IPS DF 4.7 (cell line): ENCODE data around the gene RGS5.
A peak's percentile ranks its signal among the peaks of the same experiment; 100 is the strongest.

Experiments used
- DNase-seq: peaks from one replicate; pipeline ENCODE4 v3.0.0-alpha.2; 2013; ENCODE audit warnings: low spot score; ENCODE audit errors: extremely low read depth

Gene RGS5

DNA sequence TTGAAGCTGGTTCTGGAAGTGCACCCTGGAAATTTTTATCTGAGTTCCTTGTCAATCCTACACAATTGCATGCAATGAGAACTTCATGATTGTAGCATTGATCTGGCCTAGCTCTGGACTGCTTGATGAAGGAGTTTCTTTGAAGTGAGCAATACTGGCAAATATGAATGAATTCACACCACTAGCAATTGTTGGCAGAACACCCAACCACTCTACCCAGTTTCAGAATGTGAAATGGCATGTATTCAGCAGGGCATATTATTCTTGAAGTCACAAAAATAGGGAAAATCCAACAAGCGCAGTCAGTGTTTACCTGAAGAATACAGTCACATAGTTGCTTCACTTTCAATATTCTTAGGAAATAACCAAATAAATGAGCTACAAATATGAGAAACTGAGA is 57.3 kb downstream of the RGS5 start:
- DNase-seq, result no peak

DNA sequence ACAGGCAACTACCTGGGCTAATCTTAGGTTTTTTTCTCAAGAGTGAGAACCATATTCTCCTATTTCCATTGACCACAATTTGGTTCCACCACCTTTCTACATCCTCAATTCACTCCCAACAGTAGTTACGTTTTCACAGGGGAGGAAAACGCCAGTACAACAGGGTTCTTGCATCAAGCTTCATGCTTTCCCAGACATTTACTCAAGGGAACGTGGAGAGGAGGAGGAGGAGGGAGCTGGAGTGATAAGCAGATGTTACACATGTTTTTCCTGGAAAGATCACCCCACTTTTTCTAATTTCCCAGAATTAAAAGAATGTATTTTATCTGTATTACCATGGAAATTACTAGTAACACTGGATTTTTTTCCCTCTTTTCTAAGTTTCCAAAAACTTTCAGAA is 58.3 kb downstream of the RGS5 start:
- no peak for DNase-seq

DNA sequence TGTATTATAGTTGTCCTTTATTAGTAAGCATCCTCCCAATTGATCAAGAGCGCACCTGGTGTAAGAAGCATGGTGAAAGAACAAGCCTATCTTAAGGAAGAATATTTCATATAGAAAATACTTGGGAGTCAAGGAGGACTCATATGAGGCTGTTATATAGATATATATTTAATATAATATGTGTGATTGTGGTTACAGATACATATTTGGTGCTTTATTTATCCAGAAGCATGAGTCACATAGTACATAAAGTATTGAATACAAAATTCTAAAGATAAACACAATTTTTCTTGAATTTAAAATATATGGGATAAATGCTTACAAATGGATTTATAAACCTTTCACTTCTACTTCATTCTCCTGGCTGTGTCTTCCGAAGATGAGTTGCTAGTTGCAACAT is 60.6 kb downstream of the RGS5 start:
- DNase-seq, result no peak

DNA sequence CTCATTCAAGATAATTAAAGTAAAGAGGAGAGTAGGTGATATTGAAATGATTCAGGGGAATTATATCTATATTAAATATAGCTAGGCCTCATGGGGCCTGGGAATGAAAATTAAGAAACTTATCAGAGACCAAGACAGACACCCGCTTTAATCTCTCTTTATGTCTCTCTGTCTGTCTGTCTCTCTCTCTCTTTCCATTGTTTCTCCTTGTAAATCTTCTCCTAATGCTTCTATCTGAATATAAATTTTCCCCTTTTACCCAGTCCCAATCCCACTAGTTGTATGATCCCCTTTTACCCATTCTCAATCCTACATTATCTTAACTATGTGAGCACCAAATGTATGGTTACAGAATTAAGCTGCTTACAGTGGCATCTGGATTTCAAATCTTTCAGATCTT is 61.2 kb downstream of the RGS5 start:
- DNase-seq, result no peak

DNA sequence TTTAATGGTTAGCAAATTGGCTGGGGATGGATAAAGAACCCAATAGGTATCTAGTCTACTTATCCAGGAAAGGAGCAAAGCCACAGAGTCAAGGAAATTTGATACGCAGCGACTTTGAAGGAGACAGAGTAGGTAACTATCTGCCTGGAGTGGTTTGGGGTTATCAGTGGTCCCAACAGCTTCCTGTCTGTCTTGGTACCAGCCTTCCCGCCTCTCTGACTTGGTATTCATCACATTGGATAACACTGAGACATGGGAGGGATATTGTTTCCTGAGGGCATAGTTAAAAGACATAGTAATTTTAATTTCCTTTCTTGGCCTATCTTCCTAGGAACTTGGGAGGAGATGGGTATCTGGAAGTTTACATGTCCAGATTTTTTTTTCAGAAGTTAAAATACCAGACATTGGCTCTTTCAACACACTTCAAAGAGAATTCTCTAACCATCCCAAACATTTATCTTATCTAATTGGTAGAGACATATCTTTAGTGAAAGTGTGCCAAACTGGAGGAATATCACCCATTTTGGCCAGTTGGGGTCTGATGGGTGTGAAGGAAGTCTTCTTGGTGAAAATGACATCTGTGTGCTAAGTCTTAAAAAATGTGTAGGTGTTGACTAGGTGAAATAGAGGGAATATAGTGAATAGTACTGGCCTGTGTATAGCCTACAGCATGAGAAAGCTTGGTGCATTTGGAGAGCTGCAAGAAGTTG is 65.0 kb downstream of the RGS5 start:
- DNase-seq, result no peak

DNA sequence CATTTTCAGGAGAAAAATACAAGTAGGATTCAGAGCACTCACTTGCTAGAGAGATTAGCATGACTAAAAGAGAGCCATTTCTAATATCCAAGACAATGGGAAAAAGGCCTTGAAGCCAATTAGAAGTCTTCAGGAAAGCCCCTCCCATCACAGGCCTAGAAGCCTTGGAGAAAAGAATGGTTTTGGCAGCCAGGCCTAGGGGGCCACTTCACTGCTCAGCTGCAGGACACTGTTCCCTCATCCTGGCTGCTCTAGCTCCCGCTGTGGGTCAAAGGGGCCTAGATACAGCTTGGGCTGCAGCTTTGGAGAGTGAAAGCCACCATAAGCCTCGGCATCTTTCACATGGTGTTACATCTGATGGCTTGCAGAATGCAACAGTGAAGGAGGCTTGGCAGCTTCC is 70.7 kb downstream of the RGS5 start:
- peak; percentile 38 for DNase-seq

DNA sequence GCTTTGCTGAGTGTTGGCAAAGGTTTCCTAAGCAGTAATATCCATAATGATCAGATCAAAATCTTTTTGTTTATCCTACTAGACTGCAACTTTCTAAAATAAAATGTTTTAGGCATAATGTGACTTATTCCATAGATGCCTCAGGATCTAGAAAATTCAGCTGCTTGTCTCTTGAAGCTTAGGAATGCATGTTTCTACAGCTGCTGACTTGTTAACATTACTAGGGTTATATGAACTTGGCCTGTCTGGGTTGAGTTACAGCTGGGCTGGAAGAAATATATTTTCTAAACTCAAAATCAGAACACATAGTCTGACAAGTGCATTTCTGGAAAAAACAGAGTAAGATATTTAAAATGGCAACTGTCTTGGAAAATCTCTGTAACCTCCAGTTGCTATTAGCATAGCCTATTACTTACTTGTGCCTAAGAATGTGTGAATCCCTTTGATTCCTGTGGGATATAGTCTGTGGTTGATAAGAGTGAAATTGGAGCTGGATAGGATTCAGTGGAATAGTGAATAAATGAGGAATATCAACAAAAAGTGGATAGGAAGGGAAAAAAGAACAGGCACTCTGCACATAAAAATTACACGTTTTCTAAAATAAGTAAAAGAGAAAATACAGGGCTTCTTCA is 72.4 kb downstream of the RGS5 start:
- DNase-seq, result no peak

DNA sequence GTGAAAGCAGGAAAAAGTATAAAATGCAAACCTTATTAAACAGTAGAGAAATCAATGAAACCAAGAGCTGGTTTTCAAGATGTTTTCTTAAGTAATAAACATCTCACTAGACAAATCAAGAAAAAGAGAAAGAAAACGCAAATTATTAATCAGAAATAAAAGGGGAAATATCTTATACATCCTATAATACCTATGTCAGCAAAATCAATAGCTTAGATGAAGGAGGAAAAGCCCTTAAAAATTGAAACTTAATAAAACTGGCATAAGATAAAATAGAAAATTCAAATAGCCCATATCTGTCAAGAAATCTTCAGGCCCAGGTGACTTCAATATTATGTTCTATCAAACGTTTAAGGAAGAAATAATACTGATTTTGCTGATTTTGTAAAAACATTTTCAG is 74.4 kb downstream of the RGS5 start:
- DNase-seq, result no peak

DNA sequence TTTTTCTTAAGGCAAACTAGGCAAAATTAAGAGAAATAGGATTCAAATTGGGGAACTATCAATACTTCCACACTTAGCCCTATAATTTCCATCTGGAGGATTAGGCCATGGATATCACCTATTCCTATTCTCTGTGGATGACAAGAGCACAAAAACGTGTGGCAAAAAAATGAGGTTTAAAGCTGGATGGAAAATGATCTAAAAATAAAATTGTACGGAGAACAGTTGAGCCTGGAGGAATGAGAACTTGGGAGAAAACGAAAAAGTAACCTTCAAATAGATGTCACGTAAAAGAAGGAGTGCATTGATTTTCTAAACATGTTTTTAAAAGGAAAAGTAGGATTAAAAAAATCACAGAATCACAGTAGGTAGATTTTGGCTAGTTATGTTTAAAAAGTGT is 77.9 kb downstream of the RGS5 start:
- no peak for DNase-seq

DNA sequence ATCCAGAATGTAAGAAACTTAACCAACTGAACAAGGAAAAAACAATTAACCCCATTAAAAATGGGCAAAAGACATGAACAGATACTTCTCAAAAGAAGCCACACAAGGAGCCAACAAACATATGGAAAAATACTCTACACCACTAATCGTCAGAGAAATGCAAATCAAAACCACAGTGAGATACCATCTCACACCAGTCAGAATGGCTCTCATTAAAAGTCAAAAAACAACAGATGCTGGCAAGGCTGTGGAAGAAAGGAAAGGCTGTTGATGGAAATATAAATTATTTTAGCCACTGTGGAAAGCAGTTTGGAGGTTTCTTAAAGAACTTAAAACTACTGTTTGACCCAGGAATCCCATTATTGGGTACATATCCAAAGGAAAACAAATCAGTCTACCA is 82.3 kb downstream of the RGS5 start:
- DNase-seq, result no peak

DNA sequence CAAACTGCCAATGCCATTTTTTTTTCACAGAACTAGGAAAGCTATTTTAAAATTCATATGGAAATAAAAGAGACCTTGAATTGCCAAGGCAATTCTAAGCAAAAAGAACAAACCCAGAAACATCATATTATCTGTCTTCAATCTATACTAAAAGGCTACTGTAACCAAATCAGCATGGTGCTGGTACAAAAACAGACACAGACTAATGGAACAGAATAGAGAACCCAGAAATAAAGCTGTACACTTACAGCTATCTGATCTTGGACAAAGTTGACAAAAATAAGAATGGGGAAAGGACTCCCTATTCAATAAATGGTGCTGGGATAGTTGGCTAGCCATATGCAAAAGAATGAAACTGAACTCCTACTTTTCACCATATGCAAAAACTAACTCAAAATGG is 83.0 kb downstream of the RGS5 start:
- no peak for DNase-seq

DNA sequence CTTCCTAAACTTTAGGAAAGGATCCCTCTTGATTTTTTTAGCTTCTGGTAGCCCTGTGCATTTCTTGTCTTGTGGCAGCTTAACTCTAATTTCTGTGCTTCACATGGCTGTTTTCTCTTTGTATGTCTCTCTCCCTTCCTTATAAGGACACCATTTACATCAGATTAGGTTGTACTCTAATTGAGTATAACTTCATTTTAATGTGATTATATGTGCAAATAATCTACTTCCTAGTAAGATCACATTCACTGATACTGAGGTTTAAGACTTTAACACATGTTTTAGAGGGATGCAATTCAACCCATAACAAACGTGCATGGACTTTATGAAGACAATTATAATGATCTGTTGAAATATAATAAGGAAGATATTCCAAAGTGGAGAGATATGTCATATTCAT is 86.8 kb downstream of the RGS5 start:
- DNase-seq, result no peak

DNA sequence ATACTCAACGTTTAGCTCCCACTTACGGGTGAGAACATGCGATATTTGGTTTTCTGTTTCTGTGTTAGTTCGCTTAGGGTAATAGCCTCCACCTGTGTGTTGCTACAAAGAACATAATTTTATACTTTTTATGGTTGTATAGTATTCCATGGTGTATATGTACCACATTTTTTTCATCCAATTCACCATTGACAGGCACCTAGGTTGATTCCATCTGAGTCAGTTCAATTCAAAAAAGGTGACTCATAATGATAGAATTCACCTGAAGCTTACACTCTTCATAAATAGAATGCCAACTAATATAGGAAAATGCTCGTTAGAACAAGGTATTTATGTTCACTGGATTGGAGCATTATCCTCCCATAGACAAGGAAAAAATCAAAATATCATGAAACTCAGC is 95.1 kb downstream of the RGS5 start:
- DNase-seq, result no peak

DNA sequence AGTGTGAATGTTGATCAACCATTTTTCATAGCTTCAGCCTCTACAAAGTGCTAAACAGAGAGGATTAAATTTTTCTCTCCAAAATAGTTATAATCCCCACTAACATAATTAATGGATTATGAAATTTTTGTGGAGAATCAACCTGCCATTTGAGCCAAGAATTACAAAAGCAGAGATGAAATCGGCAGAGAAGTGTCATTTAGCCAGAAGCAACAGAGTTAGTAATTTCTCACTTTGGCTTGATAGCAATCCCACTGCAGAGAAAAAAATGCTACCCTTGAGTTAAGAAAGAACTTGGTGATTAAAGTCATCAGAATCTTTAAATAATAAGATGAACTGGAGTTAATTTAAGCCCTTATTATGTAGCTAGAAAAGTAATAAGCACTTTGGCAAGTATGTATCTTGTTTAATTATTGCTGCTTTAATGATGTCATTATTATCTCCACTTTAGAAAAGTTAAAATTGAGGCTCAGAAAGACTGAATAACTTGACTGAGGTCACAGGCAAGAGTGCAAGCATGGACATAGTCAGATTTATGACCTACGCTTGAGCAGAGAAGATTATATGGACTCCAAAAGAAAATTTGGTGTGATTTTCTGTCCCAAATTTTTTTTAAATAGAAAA is 96.2 kb downstream of the RGS5 start:
- no peak for DNase-seq

DNA sequence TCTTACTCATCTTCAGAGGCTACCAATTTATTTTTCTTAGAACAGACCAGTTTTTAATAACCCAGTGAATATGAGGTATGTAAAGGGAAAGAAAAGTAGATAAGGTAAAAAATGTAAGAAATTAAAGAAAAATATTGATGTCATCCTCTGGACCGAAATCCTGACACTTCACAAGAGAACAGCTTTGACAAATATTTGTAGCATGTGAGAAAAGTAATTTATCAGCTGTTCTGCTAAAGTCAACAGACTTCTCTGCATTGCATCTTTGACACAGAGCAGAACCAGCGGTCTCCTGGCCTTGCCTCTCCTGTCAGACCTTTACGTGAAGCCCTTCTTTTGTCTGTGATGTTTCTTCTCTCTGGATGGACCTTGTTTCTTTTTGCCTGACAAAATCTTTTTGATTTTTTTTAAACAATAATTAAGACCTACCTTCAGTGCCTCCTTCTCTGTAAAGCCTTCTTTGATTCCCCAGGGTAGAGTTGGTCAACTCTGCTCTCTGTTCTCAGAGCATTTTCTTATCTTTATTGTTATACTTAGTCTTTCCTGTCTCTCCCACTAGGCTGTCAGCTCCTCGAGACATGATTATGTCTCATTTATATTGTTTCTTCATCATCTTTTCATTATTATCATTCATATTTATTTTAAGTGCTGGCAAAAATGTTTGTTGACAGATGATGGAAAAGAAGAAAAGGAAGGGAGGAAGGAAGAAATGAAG is 98.2 kb downstream of the RGS5 start:
- DNase-seq, result no peak

DNA sequence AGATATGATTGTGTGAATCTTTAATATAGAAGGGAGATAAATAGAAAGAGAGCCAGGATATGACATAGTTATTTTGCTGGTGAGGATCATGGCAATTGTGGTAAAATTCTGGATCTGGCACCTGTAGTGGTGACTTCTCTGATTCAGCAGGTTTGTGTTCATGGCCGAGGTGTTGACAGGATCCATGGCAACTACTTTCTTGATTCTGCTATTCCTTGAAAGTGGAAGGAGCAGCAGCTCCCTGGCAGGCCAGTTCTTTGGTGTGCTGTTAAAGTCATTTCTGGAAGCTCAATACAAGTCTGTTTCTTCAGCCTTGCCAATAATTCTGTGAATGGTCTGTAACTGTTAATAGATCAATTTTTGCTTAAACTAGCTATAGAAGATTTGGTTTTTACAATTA is 100.1 kb downstream of the RGS5 start:
- DNase-seq, result no peak

DNA sequence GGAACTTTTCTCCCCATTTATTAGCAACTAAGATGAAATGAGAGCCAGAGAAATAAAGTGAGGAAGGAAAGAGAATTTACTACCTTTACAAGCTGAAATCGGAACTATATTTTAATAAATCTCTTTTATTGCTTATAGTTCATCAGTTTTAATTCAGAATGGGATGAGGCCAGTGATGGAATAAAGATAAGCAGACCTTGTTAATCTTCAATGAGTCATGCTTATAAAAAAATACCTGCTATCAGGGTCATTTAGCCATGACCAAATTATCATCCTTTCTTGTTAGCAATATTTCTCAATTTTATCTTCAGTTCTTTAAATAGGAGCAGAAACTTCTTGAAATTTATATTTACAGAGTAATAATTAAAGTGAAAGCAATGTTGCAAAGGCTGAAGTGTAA is 107.5 kb downstream of the RGS5 start:
- no peak for DNase-seq

DNA sequence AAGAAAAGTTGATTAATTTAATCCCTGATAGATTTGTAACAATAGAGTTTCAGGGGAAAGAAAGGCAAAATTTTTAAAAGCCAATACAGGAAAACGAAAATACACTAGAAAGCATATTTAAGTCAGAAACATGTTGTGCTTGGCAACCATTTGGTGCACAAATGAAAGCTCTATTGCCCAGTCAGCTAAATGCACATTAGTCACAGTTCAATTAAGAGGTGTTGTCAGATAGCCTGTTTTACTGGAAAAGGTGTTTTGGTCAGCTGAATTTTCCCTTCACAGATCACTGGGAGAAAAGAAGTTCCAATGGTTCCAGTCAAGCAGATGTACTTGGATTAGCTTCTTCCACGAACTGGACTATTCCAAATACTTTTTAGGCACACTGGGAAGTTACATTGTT is 108.1 kb downstream of the RGS5 start:
- no peak for DNase-seq

DNA sequence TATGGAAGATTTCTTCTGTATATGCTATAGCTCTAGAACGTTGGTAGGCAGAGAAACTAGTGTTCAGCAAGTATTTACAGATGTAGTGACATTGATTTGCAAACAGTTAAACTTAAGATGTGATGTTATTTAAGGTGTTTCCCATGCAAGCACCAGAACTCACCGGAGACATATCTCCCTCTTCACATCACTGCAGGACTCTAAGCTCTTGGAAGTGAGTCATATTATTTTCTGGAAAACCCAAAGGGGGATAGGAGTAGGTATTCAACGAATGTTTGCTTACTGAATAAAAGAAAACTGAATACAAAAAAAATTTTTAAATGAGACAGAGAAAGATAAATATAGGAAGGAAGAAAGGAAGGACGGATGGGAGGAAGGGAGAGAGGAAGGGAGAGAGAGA is 108.5 kb downstream of the RGS5 start:
- no peak for DNase-seq

DNA sequence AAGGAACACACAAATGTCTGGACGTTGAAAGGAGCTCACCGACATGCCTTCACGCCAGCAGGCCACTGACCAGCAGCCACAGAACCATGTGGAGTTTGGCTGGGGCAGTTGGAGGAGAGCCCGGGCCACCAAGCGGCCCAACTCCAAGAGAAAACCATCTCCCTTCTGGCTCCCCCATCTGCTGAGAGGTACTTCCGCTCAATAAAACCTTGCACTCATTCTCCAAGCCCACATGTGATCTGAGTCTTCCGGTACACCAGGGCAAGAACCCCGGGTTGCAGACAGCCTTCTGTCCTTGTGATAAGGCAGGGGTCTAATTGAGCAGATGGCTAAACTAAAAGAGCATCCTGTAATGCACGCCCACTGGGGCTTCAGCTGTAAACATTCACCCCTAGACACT is 109.1 kb downstream of the RGS5 start:
- no peak for DNase-seq

DNA sequence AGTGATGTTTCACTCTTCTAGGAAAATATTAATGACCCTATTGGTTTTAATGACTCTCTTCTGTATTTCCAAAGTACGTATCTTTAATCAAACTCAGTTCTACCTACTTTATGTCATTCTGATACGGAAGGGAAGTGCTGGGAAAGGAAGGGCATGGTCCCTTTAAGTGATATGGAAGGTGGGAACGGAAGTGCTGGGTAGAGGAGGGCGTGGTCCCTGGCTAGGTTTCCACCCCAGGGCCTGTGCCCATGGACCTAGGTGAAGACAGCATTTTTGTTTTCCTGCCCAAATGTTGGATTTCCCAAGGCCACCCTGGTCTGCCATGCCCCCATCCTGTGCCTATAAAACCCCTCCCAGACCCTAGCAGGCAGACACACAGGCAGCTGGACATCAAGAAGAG is 109.5 kb downstream of the RGS5 start:
- no peak for DNase-seq
